Measurements from ENCODE around the gene COPS8.

The COPS8 gene

GRCh38 chr2:237083026-237083425 is 2.7 kb upstream of the COPS8 start:
- Histone ChIP-seq H3K23ac (ENCODE audit: low read depth, low read length, poor library complexity) (no peak overlapping the region), H3K18ac (ENCODE audit: low read length) (no peak overlapping the region), H3K27me3 (ENCODE audit: control insufficient read depth in 3 of 3, insufficient read depth in 3 of 3, low read depth in 1 of 3, low read length in 3 of 3) (peaks cover 0 to 2% (median 0%) of the 10 kb centered on the region in 3 experiments), H3K79me1 (ENCODE audit: low read depth, low read length) (no peaks in the 10 kb centered on the region), H3K4me3 (ENCODE audit: low read length in 2 of 2) (no peak overlapping the region), H2AK5ac (ENCODE audit: low read depth, low read length) (no peak overlapping the region), H2BK12ac (ENCODE audit: low read length) (no peak overlapping the region), H3K14ac (ENCODE audit: low read length) (no peak overlapping the region), H2BK15ac (ENCODE audit: low read length) (no peak overlapping the region), H3K9ac (ENCODE audit: low read depth, low read length, poor library complexity) (no peak overlapping the region), H2BK5ac (ENCODE audit: low read length) (peak overlapping the region; percentile 10), H2BK120ac (ENCODE audit: low read depth, low read length) (no peak overlapping the region), H4K8ac (ENCODE audit: low read depth, low read length) (no peak overlapping the region), H3K9me3 (replicated peaks in 1 of 2; ENCODE audit: control insufficient read depth in 2 of 2, insufficient read depth in 1 of 2, low read depth in 1 of 2, low read length in 2 of 2) (no peaks in the 10 kb centered on the region), H2AFZ (ENCODE audit: low read length) (no peak overlapping the region), H4K91ac (ENCODE audit: low read depth, low read length, poor library complexity) (no peak overlapping the region), H3K36me3 (replicated peaks in 1 of 2; ENCODE audit: control insufficient read depth in 2 of 2, insufficient read depth in 2 of 2, low read length in 2 of 2) (peaks cover 0 to 10% of the 10 kb centered on the region in 2 donors), H3K4ac (ENCODE audit: low read length) (no peak overlapping the region), H3K27ac (replicated peaks; ENCODE audit: low read length) (no peak overlapping the region), H3K4me1 (ENCODE audit: control insufficient read depth in 2 of 2, insufficient read depth in 1 of 2, low read depth in 1 of 2, low read length in 2 of 2) (peaks cover 2 to 7% of the 10 kb centered on the region in 2 donors), H3K4me2 (ENCODE audit: insufficient read depth, low read length, poor library complexity, severe bottlenecking) (no peak overlapping the region)
- DNase-seq (ENCODE audit: low spot score) = no peak
- no CpG with 5 or more reads among the region's 3 CpGs for WGBS, 2 donors (ENCODE audit: extremely low coverage in 2 of 2, insufficient read length in 2 of 2, insufficient replicate concordance in 1 of 2)

DNA sequence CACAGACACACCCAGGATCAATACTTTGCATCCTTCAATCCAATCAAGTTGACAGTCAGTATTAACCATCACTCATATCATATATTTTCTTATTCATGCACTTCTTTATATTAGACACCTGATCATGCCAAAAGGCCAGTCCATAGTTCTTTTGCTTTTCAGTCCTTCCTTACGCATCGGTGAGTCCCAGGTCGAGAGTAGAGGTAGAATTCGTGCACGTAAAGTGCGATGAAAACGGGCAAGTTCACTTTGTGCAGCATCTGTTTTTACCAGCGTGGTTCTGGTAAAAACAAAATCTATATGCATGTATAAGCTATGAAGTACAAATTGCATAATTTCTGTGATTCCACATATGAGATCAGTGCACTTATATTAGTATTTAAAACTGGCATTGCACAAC is 1.2 kb upstream of the COPS8 start:
- Histone ChIP-seq H3K9me3 (replicated peaks in 1 of 2; ENCODE audit: control insufficient read depth in 2 of 2, insufficient read depth in 1 of 2, low read depth in 1 of 2, low read length in 2 of 2) (no peaks in the 10 kb centered on the region), H2AK5ac (ENCODE audit: low read depth, low read length) (no peak overlapping the region), H2BK120ac (ENCODE audit: low read depth, low read length) (no peak overlapping the region), H4K8ac (ENCODE audit: low read depth, low read length) (no peak overlapping the region), H3K36me3 (replicated peaks in 1 of 2; ENCODE audit: control insufficient read depth in 2 of 2, insufficient read depth in 2 of 2, low read length in 2 of 2) (peaks cover 0 to 23% of the 10 kb centered on the region in 2 donors), H2AFZ (ENCODE audit: low read length) (peak overlapping the region; percentile 96), H3K4me1 (ENCODE audit: control insufficient read depth in 2 of 2, insufficient read depth in 1 of 2, low read depth in 1 of 2, low read length in 2 of 2) (peaks cover 2 to 7% of the 10 kb centered on the region in 2 donors), H3K14ac (ENCODE audit: low read length) (no peak overlapping the region), H3K27ac (replicated peaks; ENCODE audit: low read length) (no peak overlapping the region), H2BK12ac (ENCODE audit: low read length) (no peak overlapping the region), H3K23ac (ENCODE audit: low read depth, low read length, poor library complexity) (no peak overlapping the region), H3K4me2 (ENCODE audit: insufficient read depth, low read length, poor library complexity, severe bottlenecking) (no peak overlapping the region), H3K79me1 (ENCODE audit: low read depth, low read length) (no peaks in the 10 kb centered on the region), H4K91ac (ENCODE audit: low read depth, low read length, poor library complexity) (no peak overlapping the region), H2BK15ac (ENCODE audit: low read length) (no peak overlapping the region), H3K27me3 (ENCODE audit: control insufficient read depth in 3 of 3, insufficient read depth in 3 of 3, low read depth in 1 of 3, low read length in 3 of 3) (peaks cover 0 to 2% (median 0%) of the 10 kb centered on the region in 3 experiments), H3K9ac (ENCODE audit: low read depth, low read length, poor library complexity) (no peak overlapping the region), H2BK5ac (ENCODE audit: low read length) (no peak overlapping the region), H3K4me3 (ENCODE audit: low read length in 2 of 2) (peak overlapping the region in 1 of 2 donors; percentile 72), H3K4ac (ENCODE audit: low read length) (no peak overlapping the region), H3K18ac (ENCODE audit: low read length) (no peak overlapping the region)
- DNase-seq (ENCODE audit: low spot score) = no peak
- no CpG with 5 or more reads among the region's 8 CpGs for WGBS, 2 donors (ENCODE audit: extremely low coverage in 2 of 2, insufficient read length in 2 of 2, insufficient replicate concordance in 1 of 2)

DNA sequence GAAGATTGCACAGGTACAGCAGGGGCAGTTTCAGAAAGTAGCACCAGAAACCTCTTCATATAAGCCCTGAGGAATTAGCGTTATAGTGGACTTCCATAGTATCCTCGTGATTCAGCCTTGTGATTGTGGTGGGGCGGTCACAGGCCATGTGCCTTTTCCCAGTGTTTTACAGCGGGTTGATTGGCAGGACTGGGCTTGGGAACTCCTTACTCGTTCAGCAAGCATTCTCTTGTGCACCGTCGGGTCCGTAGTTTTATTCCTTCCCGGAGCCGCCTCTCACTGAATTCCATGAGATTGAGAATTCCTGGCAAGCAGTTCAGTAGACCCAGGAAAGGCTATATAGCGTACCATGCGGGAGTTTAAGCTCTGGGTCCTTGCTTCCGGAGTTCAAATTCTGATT is 5.2 kb downstream of the COPS8 start:
- Histone ChIP-seq H3K9ac (ENCODE audit: low read depth, low read length, poor library complexity) (no peak overlapping the region), H3K9me3 (replicated peaks in 1 of 2; ENCODE audit: control insufficient read depth in 2 of 2, insufficient read depth in 1 of 2, low read depth in 1 of 2, low read length in 2 of 2) (no peaks in the 10 kb centered on the region), H3K4me3 (ENCODE audit: low read length in 2 of 2) (no peak overlapping the region), H2AK5ac (ENCODE audit: low read depth, low read length) (no peak overlapping the region), H2BK12ac (ENCODE audit: low read length) (no peak overlapping the region), H3K23ac (ENCODE audit: low read depth, low read length, poor library complexity) (no peak overlapping the region), H3K27me3 (ENCODE audit: control insufficient read depth in 3 of 3, insufficient read depth in 3 of 3, low read depth in 1 of 3, low read length in 3 of 3) (no peaks in the 10 kb centered on the region), H3K36me3 (replicated peaks in 1 of 2; ENCODE audit: control insufficient read depth in 2 of 2, insufficient read depth in 2 of 2, low read length in 2 of 2) (peaks cover 4 to 85% of the 10 kb centered on the region in 2 donors), H2BK120ac (ENCODE audit: low read depth, low read length) (no peak overlapping the region), H4K8ac (ENCODE audit: low read depth, low read length) (peak overlapping the region; percentile 76), H3K4me2 (ENCODE audit: insufficient read depth, low read length, poor library complexity, severe bottlenecking) (no peak overlapping the region), H3K18ac (ENCODE audit: low read length) (no peak overlapping the region), H3K4ac (ENCODE audit: low read length) (no peak overlapping the region), H3K27ac (replicated peaks; ENCODE audit: low read length) (no peak overlapping the region), H3K79me1 (ENCODE audit: low read depth, low read length) (peaks cover 4% of the 10 kb centered on the region), H3K4me1 (ENCODE audit: control insufficient read depth in 2 of 2, insufficient read depth in 1 of 2, low read depth in 1 of 2, low read length in 2 of 2) (peaks cover 0 to 4% of the 10 kb centered on the region in 2 donors), H2BK15ac (ENCODE audit: low read length) (no peak overlapping the region), H2BK5ac (ENCODE audit: low read length) (no peak overlapping the region), H2AFZ (ENCODE audit: low read length) (no peak overlapping the region), H4K91ac (ENCODE audit: low read depth, low read length, poor library complexity) (no peak overlapping the region), H3K14ac (ENCODE audit: low read length) (no peak overlapping the region)
- DNase-seq (ENCODE audit: low spot score) = no peak
- no CpG with 5 or more reads among the region's 13 CpGs for WGBS, 2 donors (ENCODE audit: extremely low coverage in 2 of 2, insufficient read length in 2 of 2, insufficient replicate concordance in 1 of 2)

DNA sequence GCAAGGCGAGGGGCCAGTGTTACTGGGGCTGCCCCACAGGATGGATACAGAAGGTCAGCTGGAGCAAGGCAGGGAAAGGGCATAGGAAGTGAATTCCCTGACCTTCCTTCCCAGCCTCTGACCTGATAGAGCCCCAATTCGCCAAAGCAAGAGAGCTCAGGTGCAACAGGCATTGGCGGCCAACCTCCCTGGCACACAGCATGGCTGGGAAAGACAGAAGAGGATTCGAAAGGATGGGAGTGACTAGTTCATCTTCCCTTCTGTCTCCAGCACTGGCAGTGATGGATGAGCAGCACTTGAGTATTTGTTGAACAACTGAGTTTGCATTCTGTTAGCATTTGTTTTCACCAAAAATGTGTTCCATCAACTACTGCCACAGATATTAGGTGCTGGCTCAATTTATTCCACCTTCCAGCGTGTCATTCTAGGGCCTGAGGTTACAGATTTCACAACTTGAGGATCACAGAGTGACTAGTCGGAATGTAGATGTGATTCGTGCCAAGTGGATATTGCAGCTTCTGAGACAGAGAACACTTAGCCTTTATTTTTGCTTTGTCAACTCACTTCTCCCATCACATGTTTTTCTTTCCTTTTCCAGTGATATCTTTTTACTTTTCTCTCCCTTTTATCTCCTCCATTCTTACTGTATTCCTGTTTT is 6.2 kb downstream of the COPS8 start:
- no peak overlapping the region for H2AFZ ChIP-seq (ENCODE audit: low read length)
- peaks cover 0 to 3% of the 10 kb centered on the region in 2 donors for H3K4me1 ChIP-seq (ENCODE audit: control insufficient read depth in 2 of 2, insufficient read depth in 1 of 2, low read depth in 1 of 2, low read length in 2 of 2)
- no peak overlapping the region for H3K4ac ChIP-seq (ENCODE audit: low read length)
- no peak overlapping the region for H2AK5ac ChIP-seq (ENCODE audit: low read depth, low read length)
- peak overlapping the region in 1 of 2 donors; percentile 49 for H3K4me3 ChIP-seq (ENCODE audit: low read length in 2 of 2)
- H4K91ac ChIP-seq (ENCODE audit: low read depth, low read length, poor library complexity) = no peak overlapping the region
- no peak for DNase-seq (ENCODE audit: low spot score)
- H2BK120ac ChIP-seq (ENCODE audit: low read depth, low read length) = no peak overlapping the region
- H3K9me3 ChIP-seq (replicated peaks in 1 of 2; ENCODE audit: control insufficient read depth in 2 of 2, insufficient read depth in 1 of 2, low read depth in 1 of 2, low read length in 2 of 2) = no peaks in the 10 kb centered on the region
- no CpG with 5 or more reads among the region's 7 CpGs for WGBS, 2 donors (ENCODE audit: extremely low coverage in 2 of 2, insufficient read length in 2 of 2, insufficient replicate concordance in 1 of 2)
- no peak overlapping the region for H3K27ac ChIP-seq (replicated peaks; ENCODE audit: low read length)
- no peak overlapping the region for H2BK15ac ChIP-seq (ENCODE audit: low read length)
- H2BK12ac ChIP-seq (ENCODE audit: low read length) = no peak overlapping the region
- no peak overlapping the region for H3K23ac ChIP-seq (ENCODE audit: low read depth, low read length, poor library complexity)
- peaks cover 4% of the 10 kb centered on the region for H3K79me1 ChIP-seq (ENCODE audit: low read depth, low read length)
- H3K4me2 ChIP-seq (ENCODE audit: insufficient read depth, low read length, poor library complexity, severe bottlenecking) = no peak overlapping the region
- peaks cover 9 to 96% of the 10 kb centered on the region in 2 donors for H3K36me3 ChIP-seq (replicated peaks in 1 of 2; ENCODE audit: control insufficient read depth in 2 of 2, insufficient read depth in 2 of 2, low read length in 2 of 2)
- no peak overlapping the region for H3K18ac ChIP-seq (ENCODE audit: low read length)
- H3K14ac ChIP-seq (ENCODE audit: low read length) = no peak overlapping the region
- no peaks in the 10 kb centered on the region for H3K27me3 ChIP-seq (ENCODE audit: control insufficient read depth in 3 of 3, insufficient read depth in 3 of 3, low read depth in 1 of 3, low read length in 3 of 3)
- no peak overlapping the region for H3K9ac ChIP-seq (ENCODE audit: low read depth, low read length, poor library complexity)
- no peak overlapping the region for H4K8ac ChIP-seq (ENCODE audit: low read depth, low read length)
- H2BK5ac ChIP-seq (ENCODE audit: low read length) = no peak overlapping the region
